ENCODE data around the gene FYB1. TPM values are rescaled to one million over a fixed set of nuclear protein-coding genes. Genes with fewer than 3 reads are reported as not detected.

FYB1 gene
- polyA plus RNA-seq, 6 donors from 2014 or later = 1.4 to 4.1 (median 2.0) TPM

GRCh38 chr5:39146831-39147540, 72.4 kb downstream of the FYB1 start:
- no peaks in the 10 kb centered on the region for H3K27me3 Mint-ChIP-seq
- peaks cover 21 to 30% (median 26%) of the 10 kb centered on the region in 3 donors for H3K4me1 Mint-ChIP-seq
- no peak for DNase-seq
- H3K9me3 Mint-ChIP-seq = no peaks in the 10 kb centered on the region
- H3K27ac Mint-ChIP-seq = no peak overlapping the region
- ATAC-seq (ENCODE audit: low read depth in 2 of 2) = no peak
- no peaks in the 10 kb centered on the region for H3K36me3 Mint-ChIP-seq
- no peak overlapping the region for H3K4me3 Mint-ChIP-seq

GRCh38 chr5:39143151-39143860, 76.1 kb downstream of the FYB1 start:
- no peaks in the 10 kb centered on the region for H3K36me3 Mint-ChIP-seq
- no peak overlapping the region for H3K27ac Mint-ChIP-seq
- no peak for DNase-seq
- no peaks in the 10 kb centered on the region for H3K27me3 Mint-ChIP-seq
- H3K4me3 Mint-ChIP-seq = no peak overlapping the region
- no peaks in the 10 kb centered on the region for H3K9me3 Mint-ChIP-seq
- ATAC-seq (ENCODE audit: low read depth in 2 of 2) = no peak
- no peaks in the 10 kb centered on the region for H3K4me1 Mint-ChIP-seq

GRCh38 chr5:39140558-39141168, 78.7 kb downstream of the FYB1 start:
- H3K27me3 Mint-ChIP-seq = no peaks in the 10 kb centered on the region
- no peak for DNase-seq
- H3K36me3 Mint-ChIP-seq = no peaks in the 10 kb centered on the region
- H3K9me3 Mint-ChIP-seq = no peaks in the 10 kb centered on the region
- peaks cover 0 to 5% (median 0%) of the 10 kb centered on the region in 3 donors for H3K4me1 Mint-ChIP-seq
- H3K27ac Mint-ChIP-seq = no peak overlapping the region
- ATAC-seq (ENCODE audit: low read depth in 2 of 2) = no peak
- H3K4me3 Mint-ChIP-seq = no peak overlapping the region

GRCh38 chr5:39138892-39139291, 80.5 kb downstream of the FYB1 start:
- no peak for DNase-seq
- no peaks in the 10 kb centered on the region for H3K36me3 Mint-ChIP-seq
- ATAC-seq (ENCODE audit: low read depth in 2 of 2) = no peak
- H3K4me1 Mint-ChIP-seq = peaks cover 0 to 5% (median 0%) of the 10 kb centered on the region in 3 donors
- H3K4me3 Mint-ChIP-seq = no peak overlapping the region
- H3K27me3 Mint-ChIP-seq = no peaks in the 10 kb centered on the region
- H3K9me3 Mint-ChIP-seq = no peaks in the 10 kb centered on the region
- no peak overlapping the region for H3K27ac Mint-ChIP-seq

DNA sequence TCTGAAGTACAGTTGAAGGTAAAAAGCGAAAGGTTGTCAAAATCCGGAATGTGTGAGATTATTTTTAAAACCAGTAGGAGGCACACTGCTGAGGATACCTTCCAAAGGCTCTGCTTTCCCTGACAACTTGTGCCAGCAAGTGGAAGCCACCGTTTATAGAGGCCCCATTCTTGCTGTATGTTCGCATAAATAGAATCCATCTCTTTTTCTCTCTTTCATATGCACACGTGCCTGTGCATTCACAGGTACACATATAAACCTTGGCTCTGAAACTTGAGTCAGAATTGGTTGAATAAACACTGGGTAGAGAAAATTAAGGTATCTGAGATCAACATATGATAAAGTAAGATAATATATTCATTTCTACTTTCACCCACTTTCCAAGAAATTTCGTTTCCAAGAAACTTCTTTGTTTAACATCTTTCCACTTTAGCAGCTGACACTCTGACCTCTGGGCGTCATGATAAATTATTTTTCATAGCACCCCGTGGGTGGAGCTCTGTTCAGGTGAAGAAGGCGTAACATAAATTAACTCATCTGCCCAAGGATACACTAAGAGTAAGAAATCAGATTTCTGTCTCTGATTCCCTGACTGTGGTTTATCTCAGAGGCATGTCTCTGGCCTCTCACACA, 81.4 kb downstream of the FYB1 start:
- H3K4me3 Mint-ChIP-seq = no peak overlapping the region
- DNase-seq (no peak), ATAC-seq (ENCODE audit: low read depth in 2 of 2) (no peak)
- H3K9me3 Mint-ChIP-seq = no peaks in the 10 kb centered on the region
- no peaks in the 10 kb centered on the region for H3K27me3 Mint-ChIP-seq
- H3K4me1 Mint-ChIP-seq = peaks cover 0 to 5% (median 0%) of the 10 kb centered on the region in 3 donors
- peaks cover 4% of the 10 kb centered on the region in 2 donors for H3K36me3 Mint-ChIP-seq
- no peak overlapping the region for H3K27ac Mint-ChIP-seq

DNA sequence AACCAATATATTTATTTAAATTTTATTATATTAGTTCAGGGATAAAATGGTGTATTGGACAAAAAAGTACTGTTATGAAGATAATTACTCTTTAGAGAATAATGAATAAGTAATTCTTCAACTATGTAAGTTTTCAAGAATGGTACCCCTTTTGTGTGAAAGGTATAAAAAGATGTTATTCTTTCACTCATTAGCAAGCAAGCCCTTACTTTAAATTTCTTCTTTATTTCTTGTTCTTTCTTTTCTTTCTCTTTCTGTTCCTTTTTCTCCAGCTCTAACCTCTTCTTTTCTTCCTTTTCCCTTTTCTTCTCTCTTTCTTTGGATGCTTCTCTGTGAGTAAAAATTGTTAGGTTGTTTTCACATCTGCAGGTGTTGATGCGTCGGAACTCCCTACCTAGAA, 82.0 kb downstream of the FYB1 start:
- Mint-ChIP-seq H3K9me3 (no peaks in the 10 kb centered on the region), H3K36me3 (peaks cover 5% of the 10 kb centered on the region in 2 donors), H3K4me3 (no peak overlapping the region)

DNA sequence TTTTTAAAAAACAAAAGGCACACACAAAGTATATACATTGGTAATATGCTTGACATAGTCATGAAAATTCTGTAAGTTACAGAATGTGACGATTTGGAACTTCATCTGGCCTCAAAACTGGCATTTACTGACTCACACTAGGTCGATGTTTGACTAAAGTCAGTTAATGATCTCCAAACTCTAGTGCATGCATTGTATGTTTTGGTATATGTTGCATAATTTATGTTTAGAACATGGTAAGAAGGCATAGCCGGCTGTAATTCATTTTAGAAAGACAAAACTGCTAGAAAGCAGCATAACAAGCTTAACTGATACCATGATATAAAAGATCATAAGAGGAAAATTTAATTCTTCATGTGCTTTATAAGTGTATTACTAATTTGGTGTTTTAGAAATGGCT, 86.6 kb downstream of the FYB1 start:
- peaks cover 5% of the 10 kb centered on the region in 2 donors for H3K36me3 Mint-ChIP-seq
- no peak overlapping the region for H3K4me3 Mint-ChIP-seq
- H3K4me1 Mint-ChIP-seq = peaks cover 2 to 16% (median 5%) of the 10 kb centered on the region in 3 donors
- H3K27me3 Mint-ChIP-seq = no peaks in the 10 kb centered on the region
- no peaks in the 10 kb centered on the region for H3K9me3 Mint-ChIP-seq
- no peak overlapping the region for H3K27ac Mint-ChIP-seq
- DNase-seq = no peak
- ATAC-seq (ENCODE audit: low read depth in 2 of 2) = no peak

More for the DNA sequence above, 82.0 kb downstream of the FYB1 start:
- Mint-ChIP-seq H3K27ac (no peak overlapping the region), H3K4me1 (peaks cover 0 to 5% (median 0%) of the 10 kb centered on the region in 3 donors), H3K27me3 (no peaks in the 10 kb centered on the region)
- no peak for DNase-seq
- no peak for ATAC-seq (ENCODE audit: low read depth in 2 of 2)

DNA sequence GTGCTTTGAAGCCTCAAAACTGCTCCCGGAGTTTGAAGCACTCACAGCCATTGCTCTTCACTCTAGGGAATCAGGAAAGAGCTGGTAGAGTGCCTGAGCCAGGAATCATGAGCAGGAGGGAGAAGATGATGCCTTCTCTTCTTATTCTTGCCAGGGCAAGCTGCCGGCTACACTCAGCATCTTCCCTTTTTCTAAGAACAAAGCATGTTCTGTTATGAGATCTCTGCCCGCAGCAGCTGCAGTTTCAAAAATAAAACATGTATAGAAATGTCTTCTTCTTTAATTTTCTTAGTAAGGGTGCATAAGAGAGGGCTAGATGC, 87.3 kb downstream of the FYB1 start:
- no peak for DNase-seq
- Mint-ChIP-seq H3K27me3 (no peaks in the 10 kb centered on the region), H3K4me1 (peaks cover 2 to 11% (median 5%) of the 10 kb centered on the region in 3 donors), H3K27ac (no peak overlapping the region), H3K4me3 (no peak overlapping the region), H3K36me3 (peaks cover 5% of the 10 kb centered on the region in 2 donors), H3K9me3 (no peaks in the 10 kb centered on the region)
- ATAC-seq (ENCODE audit: low read depth in 2 of 2) = no peak

DNA sequence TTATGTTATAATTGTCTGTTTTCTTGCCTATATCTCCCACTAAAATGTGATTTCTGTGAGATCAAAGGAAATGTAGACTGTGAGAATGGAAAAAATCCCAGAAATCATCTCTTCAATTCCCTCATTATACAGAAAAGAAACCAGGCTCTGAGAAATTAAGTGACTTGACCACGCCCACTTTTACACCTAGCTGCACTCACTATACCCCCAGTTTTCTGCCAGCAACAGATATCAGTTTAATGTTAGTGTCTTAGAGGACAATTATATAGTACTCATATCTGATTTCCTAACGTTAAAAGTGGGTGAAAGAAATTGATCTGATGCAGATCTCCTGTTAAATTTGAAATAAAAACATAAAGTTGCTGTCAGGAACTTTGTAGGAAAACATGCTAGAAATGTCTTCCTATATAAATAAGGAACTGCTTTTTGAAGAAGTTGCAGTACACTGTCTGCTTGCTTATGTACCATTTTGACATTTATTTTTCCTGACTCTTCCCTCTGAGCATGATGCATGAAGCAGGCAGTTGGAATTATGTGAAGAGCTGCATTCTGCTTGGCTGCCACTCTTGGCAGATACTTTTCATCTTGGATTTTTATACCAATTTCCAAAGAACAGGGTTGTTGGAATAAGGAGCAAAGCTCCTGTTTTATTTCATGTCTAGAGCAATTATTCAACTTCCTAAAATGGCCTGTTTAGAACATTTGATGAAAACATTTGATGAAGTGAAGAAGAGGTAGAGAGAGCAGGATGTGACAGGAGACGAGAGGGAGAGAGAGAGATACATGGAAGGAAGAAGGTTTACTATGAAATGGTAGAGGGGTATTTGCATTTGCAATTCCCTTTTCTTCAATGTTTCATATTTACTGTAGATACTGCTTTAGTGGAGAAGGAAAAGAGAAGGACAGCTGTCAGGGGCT, 87.9 kb downstream of the FYB1 start:
- Mint-ChIP-seq H3K9me3 (no peaks in the 10 kb centered on the region), H3K36me3 (peaks cover 5% of the 10 kb centered on the region in 2 donors), H3K27ac (no peak overlapping the region), H3K4me1 (peaks cover 2 to 11% (median 5%) of the 10 kb centered on the region in 3 donors), H3K27me3 (no peaks in the 10 kb centered on the region), H3K4me3 (no peak overlapping the region)
- no peak for DNase-seq
- ATAC-seq (ENCODE audit: low read depth in 2 of 2) = peak in 1 of 2 donors; percentile 30

GRCh38 chr5:39130716-39131115, 88.6 kb downstream of the FYB1 start:
- Mint-ChIP-seq H3K9me3 (no peaks in the 10 kb centered on the region), H3K36me3 (peaks cover 5% of the 10 kb centered on the region in 2 donors), H3K4me3 (no peak overlapping the region), H3K27me3 (no peaks in the 10 kb centered on the region), H3K27ac (no peak overlapping the region), H3K4me1 (peaks cover 2 to 11% (median 5%) of the 10 kb centered on the region in 3 donors)
- no peak for DNase-seq
- ATAC-seq (ENCODE audit: low read depth in 2 of 2) = no peak

GRCh38 chr5:39121922-39122321, 97.4 kb downstream of the FYB1 start:
- ATAC-seq (ENCODE audit: low read depth in 2 of 2) (no peak), DNase-seq (no peak)
- no peak overlapping the region for H3K4me3 Mint-ChIP-seq
- H3K9me3 Mint-ChIP-seq = no peaks in the 10 kb centered on the region
- no peaks in the 10 kb centered on the region for H3K4me1 Mint-ChIP-seq
- no peak overlapping the region for H3K27ac Mint-ChIP-seq
- no peaks in the 10 kb centered on the region for H3K36me3 Mint-ChIP-seq
- H3K27me3 Mint-ChIP-seq = peaks cover 0 to 8% (median 5%) of the 10 kb centered on the region in 3 donors

- H3K27ac Mint-ChIP-seq = no peak overlapping the region
- no peak for DNase-seq
- peaks cover 0 to 8% (median 5%) of the 10 kb centered on the region in 3 donors for H3K27me3 Mint-ChIP-seq
- no peaks in the 10 kb centered on the region for H3K36me3 Mint-ChIP-seq
- no peak overlapping the region for H3K4me3 Mint-ChIP-seq
- no peaks in the 10 kb centered on the region for H3K9me3 Mint-ChIP-seq
- ATAC-seq (ENCODE audit: low read depth in 2 of 2) = no peak
- no peaks in the 10 kb centered on the region for H3K4me1 Mint-ChIP-seq
These were observed 98.0 kb downstream of the FYB1 start for GRCh38 chr5:39121315-39121714.

DNA sequence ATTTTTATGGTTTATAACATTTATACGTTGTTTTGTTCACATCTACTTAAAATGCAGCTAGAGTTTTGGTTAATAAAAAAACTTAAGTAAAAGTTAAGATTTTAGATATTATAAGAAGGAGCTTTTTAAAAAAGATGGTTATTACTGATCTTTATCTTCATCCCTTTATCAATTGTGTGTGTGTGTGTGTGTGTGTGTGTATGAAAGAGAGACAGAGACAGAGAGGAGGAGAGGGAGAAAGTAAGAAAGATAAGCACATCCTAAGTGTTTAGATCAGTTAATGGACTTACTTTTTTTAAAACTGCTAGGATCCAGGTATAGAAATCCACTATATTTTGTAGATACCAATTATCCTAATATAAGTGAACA, 99.3 kb downstream of the FYB1 start:
- H3K27me3 Mint-ChIP-seq = peaks cover 0 to 8% (median 5%) of the 10 kb centered on the region in 3 donors
- no peaks in the 10 kb centered on the region for H3K9me3 Mint-ChIP-seq
- H3K27ac Mint-ChIP-seq = no peak overlapping the region
- no peak for ATAC-seq (ENCODE audit: low read depth in 2 of 2)
- H3K4me1 Mint-ChIP-seq = no peaks in the 10 kb centered on the region
- no peak for DNase-seq
- H3K4me3 Mint-ChIP-seq = no peak overlapping the region
- H3K36me3 Mint-ChIP-seq = no peaks in the 10 kb centered on the region
